ENCODE measurements around the gene EXOG. TPM values are rescaled to one million over a fixed set of nuclear protein-coding genes. Genes with fewer than 3 reads are reported as not detected.

The EXOG gene
- total RNA-seq, 1 experiment from 2014 or later = 8.3 TPM

DNA sequence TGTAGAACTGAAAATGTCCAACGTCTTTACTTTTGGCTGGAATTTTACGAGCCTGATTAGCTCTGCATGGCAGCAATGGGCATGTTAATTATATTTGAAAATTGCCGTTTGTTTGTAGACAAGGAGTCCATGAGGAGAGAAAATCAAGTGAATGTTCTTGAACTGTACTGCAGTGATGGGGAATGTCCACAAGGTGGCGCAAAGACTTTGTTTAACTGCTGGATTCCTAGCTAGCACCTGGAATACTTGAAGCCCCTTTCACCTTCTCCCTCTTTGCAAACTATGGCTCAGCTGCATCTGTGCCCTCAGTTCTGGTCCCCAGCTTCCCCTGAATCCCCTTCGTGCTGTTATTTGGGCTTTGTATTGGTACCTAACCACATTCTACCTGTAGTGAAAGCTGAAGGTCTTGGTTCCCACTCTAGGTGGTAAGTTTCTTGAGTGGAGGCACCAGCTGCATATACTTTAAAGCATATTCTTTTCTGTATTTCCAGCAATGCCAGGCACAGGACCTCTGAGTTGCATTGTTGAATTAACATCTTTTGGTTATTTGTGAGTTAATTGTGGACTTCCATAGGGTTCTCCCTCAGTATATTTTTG is 25.3 kb downstream of the EXOG start (continued):
- TF ChIP-seq, protein P1, sequence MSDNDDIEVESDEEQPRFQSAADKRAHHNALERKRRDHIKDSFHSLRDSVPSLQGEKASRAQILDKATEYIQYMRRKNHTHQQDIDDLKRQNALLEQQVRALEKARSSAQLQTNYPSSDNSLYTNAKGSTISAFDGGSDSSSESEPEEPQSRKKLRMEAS (IDR thresholded peaks at IDR 0.05) = 0 out of 2 replicates have a peak, but pooled peaks have one; percentile 16
- TF ChIP-seq ZFX (IDR thresholded peaks at IDR 0.05) = no peak

DNA sequence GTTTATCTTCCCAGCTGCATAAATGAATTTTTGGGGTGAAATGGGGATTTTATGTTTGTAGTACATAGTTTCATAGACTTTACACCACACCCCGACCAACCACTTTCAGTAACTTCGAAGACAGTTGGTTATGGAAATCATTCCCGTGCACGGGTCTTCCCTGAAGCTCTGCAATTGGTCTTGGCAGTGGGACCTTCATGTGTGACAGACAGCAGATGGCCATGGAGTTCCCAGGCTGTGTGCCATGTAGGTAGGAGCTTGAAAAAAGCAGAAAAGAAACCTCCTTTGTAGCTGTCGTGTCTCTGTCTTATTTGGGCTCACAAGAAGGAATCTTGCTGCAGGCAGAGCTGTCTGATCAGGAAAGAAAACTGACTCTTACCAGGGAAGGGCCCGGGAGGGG is 25.9 kb downstream of the EXOG start:
- DNase-seq (ENCODE audit: low read depth, low spot score) (no peak), ATAC-seq (no peak)
- Histone ChIP-seq H4K20me1 (ENCODE audit: insufficient read depth) (peaks cover 3% of the 10 kb centered on the region; the same call in 1 of the 2 replicates), H3K9me3 (ENCODE audit: control insufficient read depth in 1 of 2, insufficient read depth in 1 of 2, low read depth in 1 of 2, low read length in 2 of 2) (no peaks in the 10 kb centered on the region), H3K27ac (ENCODE audit: low read depth, low read length) (no peak overlapping the region), H3K4me2 (ENCODE audit: low read length) (no peak overlapping the region), H3K9me2 (ENCODE audit: insufficient read depth) (no peaks in the 10 kb centered on the region), H3K4me1 (ENCODE audit: control insufficient read depth in 1 of 2, insufficient read depth in 2 of 2, low read length in 2 of 2) (no peaks in the 10 kb centered on the region), H2AFZ (ENCODE audit: low read depth, low read length, poor library complexity, severe bottlenecking) (no peak overlapping the region), H3K79me2 (ENCODE audit: insufficient read depth, low read length) (no peaks in the 10 kb centered on the region), H3K4me3 (replicated peaks in 1 of 2; ENCODE audit: low read depth in 1 of 2, low read length in 2 of 2) (no peak overlapping the region), H3K36me3 (ENCODE audit: control insufficient read depth in 1 of 2, insufficient read depth in 2 of 2, low read length in 2 of 2) (peaks cover 6 to 8% of the 10 kb centered on the region in 2 experiments; a peak in 2 of 4 replicates), H3K27me3 (ENCODE audit: insufficient read depth, low read length) (no peaks in the 10 kb centered on the region), H3K9ac (ENCODE audit: low read length) (no peak overlapping the region)
- intact Hi-C loops (cut with micrococcal nuclease) = loop anchor here (10.0 kb wide), 1 partner anchor 483 kb away; no protein-coding TSS in a partner anchor
- BruUV-seq (replicated peaks) = no TSS peak
- ChIA-PET CTCF (interaction anchor here (0.6 to 4.0 kb wide), 25 partner anchors 9 to 509 kb away, joined by 3 to 53 read pairs (median 6); partner anchors contain the start of gene EXOG), RAD21 (ENCODE audit: low non-redundant PET in 1 of 2, low total read pairs in 2 of 2, uncharacterized antibody in 2 of 2, unreplicated experiment in 2 of 2) (interaction anchor here (0.7 to 1.7 kb wide), 7 partner anchors 125 to 322 kb away, joined by 3 to 6 read pairs (median 4); no protein-coding TSS in a partner anchor), POLR2A (no interaction called here)
- no peak for TF ChIP-seq EGR1 (IDR thresholded peaks at IDR 0.05; ENCODE audit: low read depth)
- no peak for TF ChIP-seq YY1 (IDR thresholded peaks at IDR 0.05; ENCODE audit: extremely low read depth, insufficient replicate concordance, low read depth, low read length)
- TF ChIP-seq FOSL1 (IDR thresholded peaks at IDR 0.05; ENCODE audit: low read depth) = no peak
- no peak for TF ChIP-seq ELF1 (IDR thresholded peaks at IDR 0.05; ENCODE audit: borderline replicate concordance, low read depth)
- TF ChIP-seq SIN3A (IDR thresholded peaks at IDR 0.05; ENCODE audit: low read depth) = no peak
- TF ChIP-seq TCF7L2 (IDR thresholded peaks at IDR 0.05; ENCODE audit: borderline replicate concordance, extremely low read depth, insufficient read depth, insufficient read length) = no peak
- TF ChIP-seq SRF (IDR thresholded peaks at IDR 0.05; ENCODE audit: low read depth) = no peak
- TF ChIP-seq, protein P2, sequence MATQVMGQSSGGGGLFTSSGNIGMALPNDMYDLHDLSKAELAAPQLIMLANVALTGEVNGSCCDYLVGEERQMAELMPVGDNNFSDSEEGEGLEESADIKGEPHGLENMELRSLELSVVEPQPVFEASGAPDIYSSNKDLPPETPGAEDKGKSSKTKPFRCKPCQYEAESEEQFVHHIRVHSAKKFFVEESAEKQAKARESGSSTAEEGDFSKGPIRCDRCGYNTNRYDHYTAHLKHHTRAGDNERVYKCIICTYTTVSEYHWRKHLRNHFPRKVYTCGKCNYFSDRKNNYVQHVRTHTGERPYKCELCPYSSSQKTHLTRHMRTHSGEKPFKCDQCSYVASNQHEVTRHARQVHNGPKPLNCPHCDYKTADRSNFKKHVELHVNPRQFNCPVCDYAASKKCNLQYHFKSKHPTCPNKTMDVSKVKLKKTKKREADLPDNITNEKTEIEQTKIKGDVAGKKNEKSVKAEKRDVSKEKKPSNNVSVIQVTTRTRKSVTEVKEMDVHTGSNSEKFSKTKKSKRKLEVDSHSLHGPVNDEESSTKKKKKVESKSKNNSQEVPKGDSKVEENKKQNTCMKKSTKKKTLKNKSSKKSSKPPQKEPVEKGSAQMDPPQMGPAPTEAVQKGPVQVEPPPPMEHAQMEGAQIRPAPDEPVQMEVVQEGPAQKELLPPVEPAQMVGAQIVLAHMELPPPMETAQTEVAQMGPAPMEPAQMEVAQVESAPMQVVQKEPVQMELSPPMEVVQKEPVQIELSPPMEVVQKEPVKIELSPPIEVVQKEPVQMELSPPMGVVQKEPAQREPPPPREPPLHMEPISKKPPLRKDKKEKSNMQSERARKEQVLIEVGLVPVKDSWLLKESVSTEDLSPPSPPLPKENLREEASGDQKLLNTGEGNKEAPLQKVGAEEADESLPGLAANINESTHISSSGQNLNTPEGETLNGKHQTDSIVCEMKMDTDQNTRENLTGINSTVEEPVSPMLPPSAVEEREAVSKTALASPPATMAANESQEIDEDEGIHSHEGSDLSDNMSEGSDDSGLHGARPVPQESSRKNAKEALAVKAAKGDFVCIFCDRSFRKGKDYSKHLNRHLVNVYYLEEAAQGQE (IDR thresholded peaks at IDR 0.05; ENCODE audit: low read depth) = no peak
- TF ChIP-seq CBX3 (IDR thresholded peaks at IDR 0.05; ENCODE audit: low read depth) = no peak
- no peak for TF ChIP-seq POLR2A (IDR thresholded peaks at IDR 0.05; ENCODE audit: borderline replicate concordance, extremely low read depth, insufficient read depth, insufficient read length)
- no peak for TF ChIP-seq SP1 (IDR thresholded peaks at IDR 0.05; ENCODE audit: low read depth)
- no peak for TF ChIP-seq POLR2AphosphoS5 (IDR thresholded peaks at IDR 0.05; ENCODE audit: low read depth, low read length)
- TF ChIP-seq EZH2 (IDR thresholded peaks at IDR 0.05) = no peak
- TF ChIP-seq EZH2phosphoT487 (IDR thresholded peaks at IDR 0.05; ENCODE audit: borderline replicate concordance) = no peak
- TF ChIP-seq, protein P3, sequence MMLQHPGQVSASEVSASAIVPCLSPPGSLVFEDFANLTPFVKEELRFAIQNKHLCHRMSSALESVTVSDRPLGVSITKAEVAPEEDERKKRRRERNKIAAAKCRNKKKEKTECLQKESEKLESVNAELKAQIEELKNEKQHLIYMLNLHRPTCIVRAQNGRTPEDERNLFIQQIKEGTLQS (IDR thresholded peaks at IDR 0.05) = no peak
- no peak for TF ChIP-seq ZFX (IDR thresholded peaks at IDR 0.05)
- TF ChIP-seq ZNF274 (IDR thresholded peaks at IDR 0.05; ENCODE audit: low read depth, low read length) = no peak
